Activated gamma-delta T cell treated with Interleukin-2 at 50 U/mL for 16 hours (primary cell): ENCODE results near the gene CDH18.

Experiments used
- DNase-seq: peaks from one replicate; pipeline ENCODE4 v3.0.0-alpha.2; 2020

CDH18 gene

GRCh38 chr5:19927919-19928318 lies 60.1 kb downstream of the CDH18 start:
- DNase-seq = no peak

- no peak for DNase-seq
Observed at GRCh38 chr5:19927170-19927569, 60.8 kb downstream of the CDH18 start.

GRCh38 chr5:19923742-19924141 lies 64.3 kb downstream of the CDH18 start:
- no peak for DNase-seq

DNA sequence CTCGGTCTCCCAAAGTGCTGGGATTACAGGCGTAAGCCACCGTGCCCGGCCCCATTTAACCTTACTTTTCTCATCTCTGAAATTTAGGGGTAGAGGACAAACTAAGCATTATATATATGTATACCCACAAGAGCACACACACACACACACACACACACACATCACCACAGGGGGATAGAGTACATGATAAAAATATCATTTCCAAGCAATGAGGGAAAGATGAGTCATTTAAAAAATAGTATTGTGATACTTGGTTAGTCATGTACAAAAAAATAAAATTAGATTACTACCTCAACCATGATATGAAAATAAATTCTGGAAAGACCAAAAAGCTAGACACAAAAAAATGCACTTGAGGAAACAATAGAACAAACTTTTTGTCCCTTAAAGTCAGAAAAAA lies 67.2 kb downstream of the CDH18 start:
- DNase-seq = no peak

- no peak for DNase-seq
Observed at GRCh38 chr5:19918780-19919179, 69.2 kb downstream of the CDH18 start.

GRCh38 chr5:19917588-19918122 lies 70.3 kb downstream of the CDH18 start:
- no peak for DNase-seq

DNA sequence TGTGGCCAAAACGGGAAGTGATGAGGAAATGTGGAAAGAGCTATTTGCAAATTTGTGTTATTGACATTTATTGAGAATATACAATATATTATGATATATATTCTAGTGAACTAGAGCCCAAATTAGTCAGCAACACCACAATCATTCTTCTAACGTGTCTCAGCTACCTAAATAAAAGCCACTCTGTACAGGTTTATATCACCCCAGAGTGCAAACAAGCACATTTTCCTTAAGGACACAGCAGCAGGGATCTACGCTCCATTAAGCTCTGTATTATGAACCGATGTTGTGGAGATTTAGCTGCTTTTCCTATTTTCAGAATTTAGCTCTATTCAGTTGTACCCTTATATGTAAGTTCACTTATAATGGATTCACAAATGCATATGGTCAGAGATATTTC lies 77.9 kb downstream of the CDH18 start:
- DNase-seq = no peak

DNA sequence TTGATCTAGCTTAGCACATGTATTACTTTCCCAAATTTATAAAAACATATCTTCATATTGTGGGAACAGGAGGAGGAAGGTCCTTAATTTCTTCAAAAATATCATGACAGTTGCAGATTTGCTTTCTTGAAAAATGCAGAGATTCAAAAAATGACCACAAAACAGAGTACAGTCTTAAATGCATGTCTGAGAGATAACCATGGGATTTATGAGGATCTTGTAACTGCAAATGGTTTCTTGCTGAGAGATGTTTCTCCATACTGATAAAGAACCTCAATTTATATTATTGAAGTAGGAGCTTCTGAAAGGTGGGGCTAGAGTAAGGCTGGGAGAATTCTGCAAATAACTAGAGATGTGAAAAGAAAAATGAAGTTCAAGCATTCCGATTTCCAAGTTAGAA lies 83.2 kb downstream of the CDH18 start:
- no peak for DNase-seq

DNA sequence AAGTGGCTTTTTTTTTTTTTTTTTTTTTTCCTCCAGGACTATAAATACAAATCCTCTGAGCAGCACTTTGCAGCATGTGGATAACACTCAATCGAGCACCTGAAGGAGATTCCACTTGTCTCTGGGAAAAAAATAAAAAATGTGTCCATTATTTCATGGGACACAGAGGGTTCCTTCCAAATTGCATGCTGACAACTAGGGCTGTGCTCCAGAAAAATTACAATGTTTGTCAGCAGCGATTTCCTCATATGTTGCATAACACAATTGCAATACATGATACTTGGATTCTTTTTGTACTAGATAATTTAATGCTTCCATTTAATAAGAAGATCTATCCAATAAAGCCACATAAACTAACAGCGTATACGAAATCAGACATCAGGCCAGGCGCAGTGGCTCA lies 84.4 kb downstream of the CDH18 start:
- DNase-seq = no peak

DNA sequence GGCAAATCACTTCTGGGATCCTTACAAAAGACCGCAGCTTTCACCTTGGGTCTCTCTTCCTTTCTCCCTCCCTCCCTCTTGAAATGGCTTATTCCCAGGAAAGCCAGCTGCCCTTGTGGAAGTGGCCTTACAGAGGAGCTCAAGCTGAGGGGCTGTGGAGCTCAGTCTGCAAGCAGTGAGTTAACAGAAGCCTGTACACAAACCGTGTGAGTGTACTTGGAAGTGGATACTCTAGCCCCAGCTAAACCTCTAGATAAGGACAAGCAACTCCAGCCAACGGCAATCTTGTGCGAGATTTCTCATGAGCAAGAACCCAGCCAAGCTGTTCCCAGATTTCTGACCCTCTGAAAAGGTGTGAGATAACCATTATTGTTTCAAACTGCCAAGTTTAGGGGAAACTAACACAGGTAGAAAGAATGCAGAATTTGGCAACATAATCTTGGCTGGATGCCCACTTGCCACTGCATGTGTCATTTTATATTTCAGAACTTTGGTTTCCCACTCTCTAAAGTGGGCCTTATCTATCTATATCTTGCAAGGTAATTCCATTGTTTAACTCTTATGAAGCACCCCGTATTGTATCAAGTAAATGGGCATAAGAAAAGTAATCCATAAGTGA lies 85.6 kb downstream of the CDH18 start:
- no peak for DNase-seq

DNA sequence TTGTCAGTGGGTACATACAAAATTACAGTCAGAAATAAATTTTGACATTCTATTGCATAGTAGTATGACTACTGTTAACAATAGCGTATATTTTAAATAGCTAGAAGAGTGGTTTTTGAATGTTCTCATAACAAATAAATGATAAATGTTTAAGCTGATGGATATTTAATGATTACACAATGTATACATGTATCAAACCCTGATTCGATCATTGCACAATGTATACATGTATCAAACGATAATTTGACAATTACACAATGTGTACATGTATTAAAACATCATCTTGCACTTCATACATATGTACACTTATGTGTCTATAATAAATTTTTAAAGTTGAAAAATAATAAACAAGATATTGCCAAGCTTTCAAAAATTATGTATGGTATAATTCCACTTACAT lies 87.7 kb downstream of the CDH18 start:
- no peak for DNase-seq

- DNase-seq = no peak
Observed at GRCh38 chr5:19891658-19892057, 96.3 kb downstream of the CDH18 start.

DNA sequence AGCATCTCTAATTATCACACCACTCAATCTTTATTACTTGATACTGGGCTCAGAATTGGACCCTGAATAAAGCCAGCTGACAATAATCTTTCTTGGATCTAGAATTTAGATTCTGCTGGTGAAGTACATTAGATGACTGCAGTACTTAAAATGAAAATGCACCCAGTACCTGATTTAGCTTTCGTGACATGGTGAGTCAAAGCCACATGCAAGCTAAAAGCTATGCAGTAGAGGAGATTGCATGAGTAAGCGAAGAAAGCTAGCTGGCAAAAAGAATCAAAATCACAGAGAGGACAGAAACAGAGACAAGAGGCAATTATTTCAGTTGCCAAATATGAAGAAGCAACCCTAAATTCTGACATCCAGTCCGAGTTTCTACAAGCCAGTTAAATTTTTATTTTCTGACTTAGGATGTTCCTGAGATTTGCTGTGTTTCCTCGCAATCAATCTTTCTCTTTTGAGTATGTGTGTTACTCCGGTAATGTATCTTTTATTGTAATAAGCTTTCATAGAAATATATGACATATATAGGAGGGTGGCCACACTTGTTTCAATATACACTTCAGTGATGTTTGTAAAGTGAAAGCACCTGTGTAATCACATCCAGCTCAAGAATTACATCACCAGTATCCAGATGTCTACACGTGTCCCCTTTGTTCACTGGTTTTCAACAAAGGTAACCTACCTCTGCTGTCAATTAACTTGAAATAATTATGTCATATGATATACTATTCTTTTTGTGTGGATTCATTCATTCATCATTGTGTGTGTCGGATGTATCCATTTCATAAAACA lies 101.7 kb downstream of the CDH18 start:
- no peak for DNase-seq

DNA sequence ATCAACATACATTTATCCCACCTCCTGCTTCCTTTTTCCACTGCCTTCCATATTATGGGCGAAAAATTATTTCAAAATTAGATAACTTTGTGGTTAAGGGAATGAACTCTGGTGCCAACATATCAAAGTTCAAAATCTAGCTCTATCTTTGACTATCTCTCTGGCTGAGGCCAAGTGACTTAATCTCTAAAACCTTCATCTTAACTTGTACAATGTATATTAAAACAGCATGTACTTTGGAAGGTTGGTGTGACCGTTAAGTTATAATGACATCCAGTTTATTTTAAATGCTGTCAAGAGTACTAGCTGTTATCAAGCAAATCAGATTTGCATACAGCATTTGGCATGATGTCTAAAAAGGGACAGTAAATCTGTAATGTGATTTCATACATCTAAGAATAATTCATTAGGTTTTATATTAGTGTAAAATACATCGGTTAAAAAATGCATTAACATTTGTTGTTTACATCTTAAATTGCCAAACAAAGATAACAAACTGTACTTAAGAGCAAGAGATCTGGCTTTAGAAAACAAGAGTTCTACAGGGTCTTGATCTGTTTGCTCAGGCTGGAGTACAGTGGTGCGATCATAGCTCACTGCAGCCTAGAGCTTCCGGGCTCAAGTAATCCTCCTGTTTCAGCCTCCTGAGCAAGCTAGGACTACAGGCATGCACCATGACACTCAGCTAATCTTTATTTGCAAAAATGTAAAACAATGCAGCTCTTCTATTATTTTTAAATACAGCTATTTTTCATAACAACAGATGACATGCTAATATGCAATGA lies 102.8 kb downstream of the CDH18 start:
- no peak for DNase-seq

DNA sequence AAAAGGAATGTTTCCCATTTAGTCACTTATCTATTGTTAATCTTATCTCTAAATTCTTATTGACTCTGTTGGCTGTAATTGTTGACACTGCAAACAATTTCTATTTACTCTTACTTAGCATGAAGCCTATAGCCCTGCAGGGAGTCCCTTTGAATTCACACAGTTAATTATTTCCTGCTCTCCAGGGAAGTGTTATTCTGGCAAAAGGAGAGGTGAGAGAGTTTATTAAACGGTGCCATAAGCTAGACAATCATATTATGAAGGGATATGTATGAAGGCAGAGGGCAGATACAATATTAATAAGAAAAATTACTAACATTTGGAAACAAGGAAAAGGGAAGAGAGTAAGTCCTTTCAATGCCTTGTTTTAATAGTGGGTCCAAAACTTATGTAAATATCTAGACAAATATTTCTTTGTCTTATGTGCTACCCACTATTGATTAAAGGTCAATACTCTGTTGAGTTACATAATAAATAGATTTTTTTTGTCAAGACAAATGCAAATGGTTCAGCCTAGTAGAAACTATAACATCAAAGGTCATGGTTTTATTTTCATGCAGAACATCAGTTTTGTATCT lies 107.1 kb downstream of the CDH18 start:
- no peak for DNase-seq

- no peak for DNase-seq
Observed at GRCh38 chr5:19880458-19880857, 107.5 kb downstream of the CDH18 start.

- DNase-seq = no peak
Observed at GRCh38 chr5:19874811-19875210, 113.2 kb downstream of the CDH18 start.

DNA sequence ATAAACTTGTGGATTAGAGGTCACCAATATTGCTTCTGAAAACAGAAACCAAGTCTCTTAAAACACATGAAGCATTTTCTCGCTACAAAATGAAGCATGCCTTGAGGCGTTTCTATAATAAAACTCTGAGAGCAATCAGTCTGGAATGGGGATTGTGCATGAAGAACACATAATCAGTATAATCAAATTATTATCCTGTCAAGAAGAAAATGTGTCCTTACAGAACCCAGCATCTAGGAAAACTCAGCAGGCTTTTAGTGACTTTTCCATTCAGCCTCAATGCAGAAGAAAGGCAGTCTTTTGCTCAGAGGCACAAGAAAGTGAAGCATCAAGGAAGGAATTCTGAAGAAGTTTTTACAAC lies 121.9 kb downstream of the CDH18 start:
- no peak for DNase-seq

- DNase-seq = no peak
Observed at GRCh38 chr5:19865336-19866089, 122.5 kb downstream of the CDH18 start.

- no peak for DNase-seq
Observed at GRCh38 chr5:19862711-19863110, 125.3 kb downstream of the CDH18 start.

- DNase-seq = no peak
Observed at GRCh38 chr5:19859020-19859419, 129.0 kb downstream of the CDH18 start.

DNA sequence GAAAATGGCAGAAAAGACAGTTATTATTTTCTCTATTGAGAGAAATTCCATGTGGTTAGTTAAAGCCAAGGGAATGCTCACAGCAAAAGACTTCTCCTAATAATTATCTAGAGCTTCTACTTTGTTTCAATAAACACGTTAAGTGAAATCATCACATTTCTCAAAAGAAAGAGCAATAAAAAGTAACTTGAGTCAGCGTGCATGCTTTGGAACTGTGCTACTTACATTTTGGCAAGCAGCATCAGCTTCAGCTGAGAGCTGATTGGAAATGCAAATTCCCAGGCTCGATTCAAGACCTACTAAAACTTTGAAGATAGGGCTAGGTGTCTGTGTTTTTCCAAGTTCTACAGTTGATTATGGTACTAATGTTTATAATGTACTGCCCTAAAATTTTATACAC lies 132.1 kb downstream of the CDH18 start:
- DNase-seq = no peak

DNA sequence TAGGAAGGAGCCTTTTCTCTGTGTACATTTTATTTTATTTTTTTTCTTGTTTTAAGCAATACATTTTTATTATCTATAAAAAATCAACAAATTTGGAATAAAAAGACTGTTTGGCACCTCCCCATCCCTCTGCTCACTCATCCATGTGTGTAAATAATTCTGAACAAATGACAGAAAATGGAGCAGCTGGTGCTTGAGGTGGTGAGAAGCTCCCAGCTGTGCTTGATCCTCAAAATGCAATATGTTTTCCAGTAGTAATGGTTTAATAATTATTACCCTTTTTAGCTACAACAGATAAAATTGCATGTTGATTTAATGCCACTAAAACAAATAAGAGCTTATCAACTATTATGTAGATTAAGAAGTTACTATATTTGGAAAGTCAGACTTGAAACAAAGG lies 132.5 kb downstream of the CDH18 start:
- no peak for DNase-seq
